SU-DHL-6 (cell line): ENCODE measurements around the gene TMEM26.

Source experiments
- EZH2phosphoT487 ChIP-seq: fragments of 200-600 bp; sonication (generic), shearing (Covaris generic); conservative IDR thresholded peaks from 2 replicates; pipeline ENCODE4 v1.6.1; 2018; ENCODE audit warnings: mild to moderate bottlenecking, antibody characterized with exemption, low read length, moderate library complexity, mixed read lengths
- TF ChIP-seq, protein P1 (sequence below): fragments of 200-600 bp; sonication (generic); IDR thresholded peaks from one replicate; pipeline ENCODE4 v1.5.1; 2017; ENCODE audit warnings: antibody characterized with exemption, mild to moderate bottlenecking, low read length, moderate library complexity; ENCODE audit not compliant: insufficient read depth, poor library complexity, severe bottlenecking

DNA sequence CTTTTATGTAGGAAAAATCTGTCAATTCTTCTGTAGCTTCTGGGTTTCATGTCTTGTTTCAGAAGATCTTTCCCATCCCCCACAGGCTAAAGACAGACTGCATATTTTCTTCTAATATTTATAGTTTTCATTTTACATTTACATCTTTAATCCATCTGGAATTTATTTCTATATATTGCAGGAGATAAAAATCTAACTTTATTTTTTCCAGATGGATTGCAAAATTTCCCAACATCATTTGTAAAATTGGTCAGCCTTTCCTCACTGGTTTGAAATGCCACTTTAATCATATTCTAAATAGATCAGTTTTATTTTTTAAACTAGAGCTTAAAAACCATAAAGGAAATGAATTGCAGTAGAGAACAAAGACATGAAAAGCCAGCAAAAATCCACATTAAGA is 46.9 kb downstream of the TMEM26 start:
- TF ChIP-seq, protein P1, sequence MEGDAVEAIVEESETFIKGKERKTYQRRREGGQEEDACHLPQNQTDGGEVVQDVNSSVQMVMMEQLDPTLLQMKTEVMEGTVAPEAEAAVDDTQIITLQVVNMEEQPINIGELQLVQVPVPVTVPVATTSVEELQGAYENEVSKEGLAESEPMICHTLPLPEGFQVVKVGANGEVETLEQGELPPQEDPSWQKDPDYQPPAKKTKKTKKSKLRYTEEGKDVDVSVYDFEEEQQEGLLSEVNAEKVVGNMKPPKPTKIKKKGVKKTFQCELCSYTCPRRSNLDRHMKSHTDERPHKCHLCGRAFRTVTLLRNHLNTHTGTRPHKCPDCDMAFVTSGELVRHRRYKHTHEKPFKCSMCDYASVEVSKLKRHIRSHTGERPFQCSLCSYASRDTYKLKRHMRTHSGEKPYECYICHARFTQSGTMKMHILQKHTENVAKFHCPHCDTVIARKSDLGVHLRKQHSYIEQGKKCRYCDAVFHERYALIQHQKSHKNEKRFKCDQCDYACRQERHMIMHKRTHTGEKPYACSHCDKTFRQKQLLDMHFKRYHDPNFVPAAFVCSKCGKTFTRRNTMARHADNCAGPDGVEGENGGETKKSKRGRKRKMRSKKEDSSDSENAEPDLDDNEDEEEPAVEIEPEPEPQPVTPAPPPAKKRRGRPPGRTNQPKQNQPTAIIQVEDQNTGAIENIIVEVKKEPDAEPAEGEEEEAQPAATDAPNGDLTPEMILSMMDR: no peak
- TF ChIP-seq EZH2phosphoT487: no peak
